K562 (cell line): ENCODE results near the gene LENEP. TPM values are rescaled to one million over a fixed set of nuclear protein-coding genes. Genes with fewer than 3 reads are reported as not detected.
A peak's percentile ranks its signal among the peaks of the same experiment; 100 is the strongest.

Experiments
- ADNP ChIP-seq: fragments of 200-800 bp; sonication (Bioruptor generic); IDR thresholded peaks from 2 replicates; pipeline ENCODE4 v1.6.1; 2016; ENCODE audit warnings: missing genetic modification characterization, missing compliant biosample characterization
- HOXB6 ChIP-seq: fragments of 250-450 bp; sonication (Bioruptor Pico); IDR thresholded peaks from 2 replicates; pipeline ENCODE4 v1.5.1; 2022; ENCODE audit warnings: mild to moderate bottlenecking, borderline replicate concordance
- RFX1 ChIP-seq: fragments of 450-650 bp; IDR thresholded peaks from 2 replicates; pipeline ENCODE4 v1.6.1; 2016; ENCODE audit warnings: mild to moderate bottlenecking, moderate library complexity
- SRF ChIP-seq, 2 experiments: fragments of 250-450, 450-650 bp in 1 of 2; sonication (Bioruptor Pico) in 1 of 2; sonication (generic) in 1 of 2; formaldehyde crosslinking; IDR thresholded peaks; 2 replicates each; pipeline versions ENCODE4 v1.5.0 to v1.5.1; 2020 to 2022; ENCODE audit warnings: mild to moderate bottlenecking in 1 of 2, missing genetic modification reagents in 1 of 2
- SRSF3 ChIP-seq: fragments of 200-400 bp; formaldehyde crosslinking; IDR thresholded peaks from 2 replicates; pipeline ENCODE4 v1.6.1; 2016; ENCODE audit warnings: mild to moderate bottlenecking, low read length, moderate library complexity; ENCODE audit not compliant: insufficient read depth
- TAF1 ChIP-seq: IDR thresholded peaks from 2 replicates; pipeline ENCODE4 v1.6.1; 2011; ENCODE audit warnings: mild to moderate bottlenecking, low read length, moderate library complexity; ENCODE audit not compliant: insufficient read depth, control insufficient read depth, severe bottlenecking; ENCODE audit errors: extremely low read depth
- TAF7 ChIP-seq: fragments of 450-650 bp; IDR thresholded peaks from 2 replicates; pipeline ENCODE4 v1.6.1; 2016; ENCODE audit warnings: missing genetic modification characterization, missing compliant biosample characterization
- TCF7L2 ChIP-seq: fragments of 150-350 bp; IDR thresholded peaks from 2 replicates; pipeline ENCODE4 v1.6.1; 2016; ENCODE audit warnings: low read depth, mild to moderate bottlenecking, low read length, moderate library complexity
- ZNF175 ChIP-seq: fragments of 200-800 bp; sonication (Bioruptor generic); IDR thresholded peaks from 2 replicates; pipeline ENCODE4 v1.6.1; 2016; ENCODE audit warnings: low read depth, mild to moderate bottlenecking, missing genetic modification characterization, missing compliant biosample characterization
- ZNF224 ChIP-seq: sonication (generic); formaldehyde crosslinking; IDR thresholded peaks from 2 replicates; pipeline ENCODE4 v1.8.0; 2022; ENCODE audit warnings: mild to moderate bottlenecking, missing genetic modification reagents
- ZNF384 ChIP-seq: IDR thresholded peaks from 2 replicates; pipeline ENCODE4 v1.6.1; 2012; ENCODE audit warnings: low read depth, low read length, improper control_type of control experiment
- polyA plus RNA-seq, 8 experiments: library from polyadenylated mRNA; depleted of rRNA in 4 of 8; stranded (reverse) in 5 of 8; unstranded in 3 of 8; fragments of >200 nt; fragmentation: Nextera tagmentation in 2 of 8; fragmentation: Illumina TruSeq in 1 of 8; extraction: Ambion mirVana in 2 of 8; extraction: Trizol in 1 of 8; gene quantifications; 2 replicates each; pipeline versions ENCODE4 v1.2.1 to v1.2.3, GENCODE V29; 2011 to 2014; ENCODE audit warnings: inconsistent platforms in 1 of 8, missing spikeins in 1 of 8
- total RNA-seq, 7 experiments: library from RNA; depleted of rRNA in 6 of 7; stranded (reverse); fragments of >200 nt in 6 of 7; fragmentation: Illumina TruSeq in 2 of 7; extraction: Trizol in 2 of 7; gene quantifications; 2 replicates each; pipeline versions ENCODE4 v1.2.1 to v1.2.3, GENCODE V29; 2011 to 2021; ENCODE audit warnings: low replicate concordance in 1 of 7
- TF ChIP-seq, protein P1 (sequence below): fragments of 250-450 bp; sonication (Bioruptor Pico); IDR thresholded peaks from 2 replicates; pipeline ENCODE4 v1.5.0; 2022; ENCODE audit warnings: mild to moderate bottlenecking
- TF ChIP-seq, protein P2 (sequence below): fragments of 450-650 bp; formaldehyde crosslinking; IDR thresholded peaks from 2 replicates; pipeline ENCODE4 v1.4.0; 2022; ENCODE audit warnings: missing genetic modification characterization

Gene LENEP
- total and polyA plus RNA-seq, 9 of the 15 experiments (the other 6 are each of a cell fraction or from before 2014, with no cell fraction given), result 0.23 to 0.87 (median 0.67) TPM; not detected in 5

DNA sequence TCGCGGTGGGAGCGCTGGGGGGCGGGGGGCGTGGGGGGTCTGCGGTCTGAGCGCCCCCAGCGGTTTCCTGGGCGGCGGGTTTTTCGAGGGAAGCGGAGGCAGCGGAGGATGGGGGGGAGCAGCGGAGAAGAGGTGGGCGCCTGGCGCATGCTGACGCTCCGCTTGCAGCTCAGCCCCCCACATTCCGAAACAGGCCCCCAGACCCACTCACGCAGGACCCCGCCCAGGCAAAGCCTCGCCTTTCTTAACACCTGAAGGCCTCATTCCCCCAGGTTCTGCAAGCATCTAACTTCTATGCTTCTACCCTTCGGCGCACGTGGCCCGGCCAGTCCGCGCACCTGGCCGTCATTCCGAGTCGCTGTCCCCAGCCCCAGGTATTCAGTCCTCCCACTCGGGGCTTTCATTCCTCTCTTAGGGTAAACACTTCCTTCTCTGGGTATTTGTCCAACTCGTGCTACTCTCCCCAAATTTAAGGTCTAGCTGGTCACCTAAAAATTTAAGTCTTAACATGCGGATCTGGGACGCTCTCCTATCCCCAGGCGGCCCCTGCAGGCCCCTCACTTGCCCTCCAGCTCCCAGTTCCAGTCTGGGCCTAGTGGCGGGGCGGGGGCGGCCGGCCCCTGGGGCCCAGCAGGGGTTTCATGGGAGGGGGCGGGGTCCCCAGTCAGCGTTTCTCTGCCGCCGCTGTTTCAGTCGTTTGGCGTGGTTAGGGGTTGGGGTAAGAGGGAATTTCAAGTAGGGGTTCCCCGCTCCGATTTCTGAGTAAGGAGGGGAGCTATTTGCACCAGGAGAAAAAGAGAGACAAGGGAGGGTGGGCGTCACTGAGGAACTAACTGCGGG lies 6.4 kb downstream of the LENEP start (continued):
- TF ChIP-seq SRSF3 (no peak), ADNP (no peak), RFX1 (no peak), TAF1 (peak; percentile 66), ZNF224 (no peak), TCF7L2 (no peak), ZNF384 (no peak), ZNF175 (CRISPR knock-in tag) (no peak), SRF (CRISPR knock-in tag; IDR thresholded peaks at IDR 0.05) (no peak), HOXB6 (no peak), TAF7 (tag) (no peak)
- TF ChIP-seq, protein P1, sequence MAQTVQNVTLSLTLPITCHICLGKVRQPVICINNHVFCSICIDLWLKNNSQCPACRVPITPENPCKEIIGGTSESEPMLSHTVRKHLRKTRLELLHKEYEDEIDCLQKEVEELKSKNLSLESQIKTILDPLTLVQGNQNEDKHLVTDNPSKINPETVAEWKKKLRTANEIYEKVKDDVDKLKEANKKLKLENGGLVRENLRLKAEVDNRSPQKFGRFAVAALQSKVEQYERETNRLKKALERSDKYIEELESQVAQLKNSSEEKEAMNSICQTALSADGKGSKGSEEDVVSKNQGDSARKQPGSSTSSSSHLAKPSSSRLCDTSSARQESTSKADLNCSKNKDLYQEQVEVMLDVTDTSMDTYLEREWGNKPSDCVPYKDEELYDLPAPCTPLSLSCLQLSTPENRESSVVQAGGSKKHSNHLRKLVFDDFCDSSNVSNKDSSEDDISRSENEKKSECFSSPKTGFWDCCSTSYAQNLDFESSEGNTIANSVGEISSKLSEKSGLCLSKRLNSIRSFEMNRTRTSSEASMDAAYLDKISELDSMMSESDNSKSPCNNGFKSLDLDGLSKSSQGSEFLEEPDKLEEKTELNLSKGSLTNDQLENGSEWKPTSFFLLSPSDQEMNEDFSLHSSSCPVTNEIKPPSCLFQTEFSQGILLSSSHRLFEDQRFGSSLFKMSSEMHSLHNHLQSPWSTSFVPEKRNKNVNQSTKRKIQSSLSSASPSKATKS, result no peak
- TF ChIP-seq, protein P2, sequence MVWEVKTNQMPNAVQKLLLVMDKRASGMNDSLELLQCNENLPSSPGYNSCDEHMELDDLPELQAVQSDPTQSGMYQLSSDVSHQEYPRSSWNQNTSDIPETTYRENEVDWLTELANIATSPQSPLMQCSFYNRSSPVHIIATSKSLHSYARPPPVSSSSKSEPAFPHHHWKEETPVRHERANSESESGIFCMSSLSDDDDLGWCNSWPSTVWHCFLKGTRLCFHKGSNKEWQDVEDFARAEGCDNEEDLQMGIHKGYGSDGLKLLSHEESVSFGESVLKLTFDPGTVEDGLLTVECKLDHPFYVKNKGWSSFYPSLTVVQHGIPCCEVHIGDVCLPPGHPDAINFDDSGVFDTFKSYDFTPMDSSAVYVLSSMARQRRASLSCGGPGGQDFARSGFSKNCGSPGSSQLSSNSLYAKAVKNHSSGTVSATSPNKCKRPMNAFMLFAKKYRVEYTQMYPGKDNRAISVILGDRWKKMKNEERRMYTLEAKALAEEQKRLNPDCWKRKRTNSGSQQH, result no peak
